ENCODE results near the gene CDCA5. TPM values are rescaled to one million over a fixed set of nuclear protein-coding genes. Genes with fewer than 3 reads are reported as not detected.

The CDCA5 gene
- total RNA-seq, 2 donors from 2014 or later, result 0.81 to 2.5 TPM

Small RNAs within 50 kb of the gene (microRNA-seq; reads per million reads assigned to microRNA genes)
- gene MIR6751, result 0 reads per million in 2 donors

Other genes with a start within 250 kb of the CDCA5 start
- under 1 TPM; 0.55 to 0.65 TPM for gene CDC42BPG, start 239.4 kb downstream of the CDCA5 start, total RNA-seq
- gene EHD1, start 205.4 kb downstream of the CDCA5 start, total RNA-seq, result 10 to 100 TPM; 36.6 to 43.1 TPM
- 10 to 100 TPM; 12.3 to 14.6 TPM for gene ATG2A, start 166.8 kb downstream of the CDCA5 start, total RNA-seq
- 10 to 100 TPM; 17.9 to 20.5 TPM for gene PPP2R5B, start 159.4 kb downstream of the CDCA5 start, total RNA-seq
- not detected for gene GPHA2, start 148.1 kb downstream of the CDCA5 start, total RNA-seq
- not detected for gene MAJIN, start 111.9 kb downstream of the CDCA5 start, total RNA-seq
- gene BATF2, start 87.1 kb downstream of the CDCA5 start, total RNA-seq, result 1 to 10 TPM; 1.4 to 1.6 TPM
- gene ARL2, start 69.9 kb downstream of the CDCA5 start, total RNA-seq, result 100 to 1,000 TPM; 110 to 116 TPM
- gene SNX15, start 56.6 kb downstream of the CDCA5 start, total RNA-seq, result 10 to 100 TPM; 17.2 to 20.1 TPM
- gene SAC3D1, start 42.8 kb downstream of the CDCA5 start, total RNA-seq, result 1 to 10 TPM; 5.2 to 9.5 TPM
- gene NAALADL1, start 25.5 kb downstream of the CDCA5 start, total RNA-seq, result 1 to 10 TPM; 6.6 to 7.0 TPM
- 10 to 100 TPM; 26.2 to 26.5 TPM for gene ZFPL1, start 182 bp upstream of the CDCA5 start, total RNA-seq
- 10 to 100 TPM; 52.7 to 70.1 TPM for gene VPS51, start 12.2 kb upstream of the CDCA5 start, total RNA-seq
- gene TM7SF2, start 27.8 kb upstream of the CDCA5 start, total RNA-seq, result 10 to 100 TPM; 50.0 to 53.2 TPM
- gene ZNHIT2, start 33.7 kb upstream of the CDCA5 start, total RNA-seq, result 1 to 10 TPM; 6.6 to 8.2 TPM
- gene FAU, start 38.1 kb upstream of the CDCA5 start, total RNA-seq, result 100 to 1,000 TPM; 651 to 723 TPM
- gene MRPL49, start 38.3 kb upstream of the CDCA5 start, total RNA-seq, result 10 to 100 TPM; 26.3 to 33.4 TPM
- 10 to 100 TPM; 33.2 to 41.6 TPM for gene SYVN1, start 50.5 kb upstream of the CDCA5 start, total RNA-seq
- gene SPDYC, start 86.2 kb upstream of the CDCA5 start, total RNA-seq, result not detected
- gene CAPN1, start 97.9 kb upstream of the CDCA5 start, total RNA-seq, result 10 to 100 TPM; 86.9 to 92.4 TPM
- gene POLA2, start 177.9 kb upstream of the CDCA5 start, total RNA-seq, result 1 to 10 TPM; 5.3 to 7.3 TPM
- 10 to 100 TPM; 21.7 to 28.9 TPM for gene CDC42EP2, start 230.8 kb upstream of the CDCA5 start, total RNA-seq
- gene DPF2, start 249.8 kb upstream of the CDCA5 start, total RNA-seq, result 10 to 100 TPM; 46.7 to 47.7 TPM

Data from left cardiac atrium (tissue), 2 donors.